HepG2 (cell line): Measurements from ENCODE around the gene PNN. TPM values are rescaled to one million over a fixed set of nuclear protein-coding genes. Genes with fewer than 3 reads are reported as not detected.
A peak's percentile ranks its signal among the peaks of the same experiment; 100 is the strongest.

Experiments used
- ARNT2 ChIP-seq: sonication (generic); formaldehyde crosslinking; IDR thresholded peaks from 2 replicates; pipeline ENCODE4 v1.8.0; 2022; ENCODE audit warnings: mild to moderate bottlenecking, low read depth, missing genetic modification reagents, moderate library complexity
- CAMTA2 ChIP-seq: sonication (generic); formaldehyde crosslinking; IDR thresholded peaks from 2 replicates; pipeline ENCODE4 v1.4.0; 2020; ENCODE audit warnings: mild to moderate bottlenecking, missing genetic modification reagents, borderline replicate concordance
- CBFB ChIP-seq: sonication (generic); formaldehyde crosslinking; IDR thresholded peaks from 2 replicates; pipeline ENCODE4 v1.4.0; 2020; ENCODE audit warnings: missing genetic modification reagents
- CC2D1A ChIP-seq: sonication (generic); formaldehyde crosslinking; IDR thresholded peaks from 2 replicates; pipeline ENCODE4 v1.8.1; 2023; ENCODE audit warnings: mild to moderate bottlenecking, missing genetic modification reagents
- MED8 ChIP-seq: sonication (generic); formaldehyde crosslinking; IDR thresholded peaks from 2 replicates; pipeline ENCODE4 v1.8.1; 2023; ENCODE audit warnings: mild to moderate bottlenecking, missing genetic modification reagents; ENCODE audit not compliant: insufficient replicate concordance
- MTA3 ChIP-seq: sonication (generic); formaldehyde crosslinking; IDR thresholded peaks from 2 replicates; pipeline ENCODE4 v1.4.0; 2020; ENCODE audit warnings: missing genetic modification reagents
- PBX3 ChIP-seq: sonication (generic); formaldehyde crosslinking; IDR thresholded peaks from 2 replicates; pipeline ENCODE4 v1.8.1; 2023; ENCODE audit warnings: missing genetic modification reagents, inconsistent platforms, borderline replicate concordance
- PRDM4 ChIP-seq: sonication (generic); formaldehyde crosslinking; IDR thresholded peaks from 2 replicates; pipeline ENCODE4 v1.9.0; 2021; ENCODE audit warnings: missing genetic modification reagents, borderline replicate concordance
- SIN3A ChIP-seq: IDR thresholded peaks from 2 replicates; pipeline ENCODE4 v1.6.1; 2011; ENCODE audit warnings: low read depth, mild to moderate bottlenecking, control low read depth, low read length, borderline replicate concordance
- STAG1 ChIP-seq: sonication (generic); formaldehyde crosslinking; IDR thresholded peaks from 2 replicates; pipeline ENCODE4 v1.4.0; 2020; ENCODE audit warnings: missing genetic modification reagents
- THYN1 ChIP-seq: sonication (generic); formaldehyde crosslinking; IDR thresholded peaks from 2 replicates; pipeline ENCODE4 v1.8.1; 2023; ENCODE audit warnings: low read depth, mild to moderate bottlenecking, moderate library complexity, missing genetic modification reagents, borderline replicate concordance
- TOE1 ChIP-seq: sonication (generic); formaldehyde crosslinking; IDR thresholded peaks from 2 replicates; pipeline ENCODE4 v1.4.0; 2020; ENCODE audit warnings: mild to moderate bottlenecking, missing genetic modification reagents
- USF2 ChIP-seq, 2 experiments: sonication (generic) in 1 of 2; formaldehyde crosslinking in 1 of 2; IDR thresholded peaks; 2 replicates each; pipeline versions ENCODE4 v1.5.1 to v1.6.1; 2011 to 2020; ENCODE audit warnings: borderline replicate concordance in 1 of 2, low read depth in 1 of 2, low read length in 1 of 2, mild to moderate bottlenecking in 1 of 2, missing genetic modification reagents in 1 of 2, moderate library complexity in 1 of 2
- YEATS2 ChIP-seq: sonication (generic); formaldehyde crosslinking; IDR thresholded peaks from 2 replicates; pipeline ENCODE4 v1.4.0; 2020; ENCODE audit warnings: missing genetic modification reagents, borderline replicate concordance
- ZBTB7B ChIP-seq: sonication (generic); formaldehyde crosslinking; IDR thresholded peaks from 2 replicates; pipeline ENCODE4 v1.4.0; 2020; ENCODE audit warnings: missing genetic modification reagents
- ZKSCAN8 ChIP-seq: IDR thresholded peaks from 2 replicates; pipeline ENCODE4 v1.6.1; 2016; ENCODE audit warnings: borderline replicate concordance, missing genetic modification reagents, missing compliant biosample characterization
- ZNF207 ChIP-seq: fragments of 450-650 bp; IDR thresholded peaks from 2 replicates; pipeline ENCODE4 v1.6.1; 2016; ENCODE audit warnings: antibody characterized with exemption, borderline replicate concordance
- ZNF331 ChIP-seq: sonication (generic); formaldehyde crosslinking; IDR thresholded peaks from 2 replicates; pipeline ENCODE4 v1.4.0; 2020; ENCODE audit warnings: missing genetic modification reagents
- ZNF546 ChIP-seq: sonication (generic); formaldehyde crosslinking; conservative IDR thresholded peaks from 2 replicates; pipeline ENCODE4 v1.8.1; 2023; ENCODE audit warnings: mild to moderate bottlenecking, missing genetic modification reagents
- ZNF563 ChIP-seq: sonication (generic); formaldehyde crosslinking; IDR thresholded peaks from 2 replicates; pipeline ENCODE4 v1.8.0; 2022; ENCODE audit warnings: mild to moderate bottlenecking, moderate library complexity, missing genetic modification reagents
- ZNF713 ChIP-seq: sonication (generic); formaldehyde crosslinking; IDR thresholded peaks from 2 replicates; pipeline ENCODE4 v1.4.0; 2020; ENCODE audit warnings: mild to moderate bottlenecking, missing genetic modification reagents
- ZNF781 ChIP-seq: sonication (generic); formaldehyde crosslinking; IDR thresholded peaks from 2 replicates; pipeline ENCODE4 v1.5.1; 2020; ENCODE audit warnings: borderline replicate concordance, mild to moderate bottlenecking, missing genetic modification reagents; ENCODE audit errors: not compliant biosample characterization
- ZNF816 ChIP-seq: sonication (generic); formaldehyde crosslinking; IDR thresholded peaks from 2 replicates; pipeline ENCODE4 v1.8.0; 2022; ENCODE audit warnings: missing genetic modification reagents, mild to moderate bottlenecking, borderline replicate concordance
- polyA plus RNA-seq, 8 experiments: library from polyadenylated mRNA; depleted of rRNA in 3 of 8; stranded (reverse) in 7 of 8; unstranded in 1 of 8; fragments of >200 nt; fragmentation: Illumina TruSeq in 4 of 8; extraction: Trizol in 4 of 8; gene quantifications; 2 replicates each; pipeline versions ENCODE4 v1.2.1 to v1.2.3, GENCODE V29; 2011 to 2016; ENCODE audit warnings: low read depth in 4 of 8, missing spikeins in 1 of 8, mixed read lengths in 1 of 8; ENCODE audit not compliant: insufficient read depth in 1 of 8
- total RNA-seq, 5 experiments: library from RNA; depleted of rRNA; stranded (reverse); fragments of >200 nt; fragmentation: Illumina TruSeq; extraction: Trizol; gene quantifications; 2 replicates each; pipeline ENCODE4 v1.2.3, GENCODE V29; 2016; ENCODE audit warnings: low read depth in 1 of 5

PNN gene
- total and polyA plus RNA-seq, 2 of the 13 experiments (the other 11 are each of a cell fraction or from before 2014, with no cell fraction given) = 58.0 to 214 TPM

- peak; percentile 92; the same call in 1 of the 2 replicates for TF ChIP-seq PBX3 (CRISPR knock-in tag)
- TF ChIP-seq CC2D1A (CRISPR knock-in tag) = peak; percentile 92; the same call in 1 of the 2 replicates
- peak; percentile 78; the same call in 1 of the 2 replicates for TF ChIP-seq ZNF713
- peak; percentile 79; the same call in 1 of the 2 replicates for TF ChIP-seq ZNF816 (CRISPR knock-in tag)
- peak; percentile 77 for TF ChIP-seq ZKSCAN8 (CRISPR knock-in tag)
- peak; percentile 84 for TF ChIP-seq ZBTB7B
- TF ChIP-seq PRDM4 (CRISPR knock-in tag) = peak; percentile 63
- peak; percentile 73 for TF ChIP-seq SIN3A
- peak; percentile 98; the same call in 1 of the 2 replicates for TF ChIP-seq CAMTA2 (CRISPR knock-in tag)
- TF ChIP-seq ZNF546 (CRISPR knock-in tag) = peak; percentile 92
- no peak for TF ChIP-seq USF2 (IDR thresholded peaks at IDR 0.05; ENCODE audit: low read depth, low read length)
- peak; percentile 42; the same call in 1 of the 2 replicates for TF ChIP-seq USF2 (CRISPR knock-in tag; IDR thresholded peaks at IDR 0.05; ENCODE audit: borderline replicate concordance)
- peak; percentile 90; the same call in 1 of the 2 replicates for TF ChIP-seq MTA3 (CRISPR knock-in tag)
- TF ChIP-seq YEATS2 (CRISPR knock-in tag) = peak; percentile 99
- no peak for TF ChIP-seq ZNF207
- peak; percentile 98 for TF ChIP-seq MED8 (CRISPR knock-in tag)
- peak; percentile 99 for TF ChIP-seq THYN1
- TF ChIP-seq ZNF331 = peak; percentile 70; the same call in 1 of the 2 replicates
- TF ChIP-seq ZNF781 (CRISPR knock-in tag) = peak; percentile 98
- peak; percentile 96 for TF ChIP-seq ARNT2 (CRISPR knock-in tag)
- peak; percentile 88; the same call in 1 of the 2 replicates for TF ChIP-seq ZNF563 (CRISPR knock-in tag)
- TF ChIP-seq TOE1 = peak; percentile 96; the same call in 1 of the 2 replicates
- no peak for TF ChIP-seq STAG1 (CRISPR knock-in tag)
- TF ChIP-seq CBFB (CRISPR knock-in tag) = peak; percentile 70
Observed at GRCh38 chr14:39174560-39175444, at the start of gene PNN (continued).
